HepG2 (cell line): Measurements from ENCODE around the gene MYO3B. TPM values are rescaled to one million over a fixed set of nuclear protein-coding genes. Genes with fewer than 3 reads are reported as not detected.
"Not testable (repeated sequence)": the region's sequence is repeated elsewhere in the genome, so short reads cannot be mapped to it uniquely, and the experiment has no call there.

Experiments used
- ATAC-seq: fragments of 200-7000 bp; cut with Tn5 transposase; 3 replicates; pipeline ENCODE4 v1.9.1; 2020; ENCODE audit warnings: mild to moderate bottlenecking, moderate library complexity
- BruUV-seq: library from RNA; stranded (reverse); fragments of 400-500 nt; replicated peaks from 2 replicates; lab custom pipeline; 2021; lab: Mats Ljungman, UMichigan
- CTCF ChIA-PET: fragments of 300-600 bp; formaldehyde crosslinking; extraction: SDS; loops from one replicate; lab custom pipeline; 2021; ENCODE audit warnings: low total read pairs, inconsistent platforms, low intra/inter-chr PET ratio; lab: Yijun Ruan, JAX
- POLR2A ChIA-PET: fragments of 350-600 bp; sonication (Branson Sonifier 250); formaldehyde crosslinking; loops from one replicate; lab custom pipeline; 2020; ENCODE audit warnings: antibody characterized with exemption, inconsistent platforms; lab: Yijun Ruan, JAX
- DNase-seq: peaks from one replicate; pipeline ENCODE4 v3.0.0-alpha.2; 2015; ENCODE audit warnings: low spot score
- FAIRE-seq: peaks from 3 replicates; lab custom pipeline; 2011; peaks lifted over from hg19 to GRCh38; lab: Jason Lieb, UNC
- H2AFZ ChIP-seq: one replicate; pipeline ENCODE4 v1.6.1; 2011; ENCODE audit warnings: low read length, inconsistent platforms
- H3K27ac ChIP-seq: fragments of 300-600 bp; 3 replicates; pipeline ENCODE4 v1.8.0; 2011; ENCODE audit warnings: mixed run types, mild to moderate bottlenecking, mixed read lengths, low read length, inconsistent platforms; ENCODE audit not compliant: insufficient read depth; ENCODE audit errors: extremely low read length
- H3K27me3 ChIP-seq, 2 experiments: fragments of 200-600 bp in 1 of 2; 2 replicates in 1 of 2; 3 replicates in 1 of 2; pipeline versions ENCODE4 v1.6.0 to v1.8.0; 2011; ENCODE audit warnings: low read length in 2 of 2, mild to moderate bottlenecking in 2 of 2, moderate library complexity in 2 of 2, inconsistent platforms in 1 of 2; ENCODE audit not compliant: insufficient read depth in 2 of 2, control insufficient read depth in 1 of 2
- H3K36me3 ChIP-seq, 2 experiments: fragments of 200-600 bp in 1 of 2; replicated peaks in 1 of 2; 2 replicates in 1 of 2; 3 replicates in 1 of 2; pipeline versions ENCODE4 v1.5.1 to v1.8.0; 2011; ENCODE audit warnings: low read length in 2 of 2, inconsistent platforms in 1 of 2; ENCODE audit not compliant: insufficient read depth in 2 of 2, control insufficient read depth in 1 of 2
- H3K4me1 ChIP-seq: 2 replicates; pipeline ENCODE4 v1.5.1; 2012; ENCODE audit warnings: low read length, inconsistent platforms; ENCODE audit not compliant: insufficient read depth
- H3K4me2 ChIP-seq: 2 replicates; pipeline ENCODE4 v1.6.0; 2011; ENCODE audit warnings: low read depth, low read length, inconsistent platforms
- H3K4me3 ChIP-seq, 3 experiments: fragments of 200-600 bp in 1 of 3; sonication (generic), shearing (Covaris generic) in 1 of 3; replicated peaks in 1 of 3; 2 replicates each; pipeline ENCODE4 v1.5.1; 2011 to 2016; ENCODE audit warnings: low read length in 3 of 3, inconsistent platforms in 2 of 3, low read depth in 2 of 3, mild to moderate bottlenecking in 2 of 3, control low read depth in 1 of 3, mixed read lengths in 1 of 3; ENCODE audit not compliant: insufficient read depth in 1 of 3
- H3K79me2 ChIP-seq: one replicate; pipeline ENCODE4 v1.6.1; 2011; ENCODE audit warnings: low read length, inconsistent platforms; ENCODE audit not compliant: insufficient read depth
- H3K9ac ChIP-seq: 2 replicates; pipeline ENCODE4 v1.6.0; 2011; ENCODE audit warnings: mild to moderate bottlenecking, low read depth, low read length, inconsistent platforms; ENCODE audit not compliant: insufficient read depth
- H3K9me3 ChIP-seq: 2 replicates; pipeline ENCODE4 v1.5.1; 2012; ENCODE audit warnings: mild to moderate bottlenecking, low read length
- H4K20me1 ChIP-seq: 2 replicates; pipeline ENCODE4 v1.6.0; 2011; ENCODE audit warnings: inconsistent platforms, mild to moderate bottlenecking, low read length, moderate library complexity; ENCODE audit not compliant: insufficient read depth
- ATF2 ChIP-seq: sonication (generic); formaldehyde crosslinking; IDR thresholded peaks from 2 replicates; pipeline ENCODE4 v1.4.0; 2020; ENCODE audit warnings: missing genetic modification reagents
- ATF7 ChIP-seq, 2 experiments: fragments of 450-650 bp in 1 of 2; sonication (generic) in 1 of 2; formaldehyde crosslinking in 1 of 2; IDR thresholded peaks; 2 replicates each; pipeline versions ENCODE4 v1.4.0 to v1.6.1; 2016 to 2020; ENCODE audit warnings: antibody characterized with exemption in 1 of 2, mild to moderate bottlenecking in 1 of 2, missing genetic modification reagents in 1 of 2
- CREM ChIP-seq, 2 experiments: sonication (generic) in 1 of 2; formaldehyde crosslinking in 1 of 2; IDR thresholded peaks; 2 replicates each; pipeline versions ENCODE4 v1.4.0 to v1.6.1; 2016 to 2020; ENCODE audit warnings: antibody characterized with exemption in 1 of 2, mild to moderate bottlenecking in 1 of 2, missing genetic modification reagents in 1 of 2
- WGBS: methylation state at CpG from one replicate; pipeline ENCODE4 v1.1.6; 2017; ENCODE audit warnings: low lambda C conversion rate; 5-methylcytosine and 5-hydroxymethylcytosine counted together
- in situ Hi-C: cut with HindIII; loops from 2 replicates; pipeline ENCODE4 v1.10.0; 2017; ENCODE audit warnings: low pct_unique_long_range_greater_than_20kb; ENCODE audit not compliant: extremely low pct_ligation_motif_present
- intact Hi-C: fragments of 100-400 bp; cut with micrococcal nuclease; formaldehyde crosslinking; loops from one replicate; pipeline ENCODE4 v1.10.0; 2022; ENCODE audit not compliant: unreplicated experiment
- polyA plus RNA-seq, 8 experiments: library from polyadenylated mRNA; depleted of rRNA in 3 of 8; stranded (reverse) in 7 of 8; unstranded in 1 of 8; fragments of >200 nt; fragmentation: Illumina TruSeq in 4 of 8; extraction: Trizol in 4 of 8; gene quantifications; 2 replicates each; pipeline versions ENCODE4 v1.2.1 to v1.2.3, GENCODE V29; 2011 to 2016; ENCODE audit warnings: low read depth in 4 of 8, missing spikeins in 1 of 8, mixed read lengths in 1 of 8; ENCODE audit not compliant: insufficient read depth in 1 of 8
- total RNA-seq, 5 experiments: library from RNA; depleted of rRNA; stranded (reverse); fragments of >200 nt; fragmentation: Illumina TruSeq; extraction: Trizol; gene quantifications; 2 replicates each; pipeline ENCODE4 v1.2.3, GENCODE V29; 2016; ENCODE audit warnings: low read depth in 1 of 5

The MYO3B gene
- total and polyA plus RNA-seq, 2 of the 13 experiments (the other 11 are each of a cell fraction or from before 2014, with no cell fraction given): 0.01 TPM; not detected in 1

DNA sequence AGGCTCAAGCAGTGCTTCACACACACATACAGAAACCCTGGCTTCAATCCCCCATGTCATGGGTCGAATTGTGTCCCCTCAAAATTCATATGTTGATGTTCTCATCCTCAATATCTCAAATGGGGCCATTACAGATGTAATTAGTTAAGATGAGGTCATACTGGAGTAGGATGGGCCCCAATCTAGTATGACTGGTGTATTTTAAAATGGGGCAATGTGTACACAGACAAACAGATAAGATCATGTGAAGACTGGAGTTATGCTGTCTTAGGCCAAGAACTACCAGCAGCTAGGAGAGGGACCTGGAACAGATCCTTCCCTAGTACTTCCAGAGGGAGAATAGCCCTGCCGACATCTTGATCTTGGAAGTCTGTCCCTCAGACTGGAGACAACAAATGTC is 167.7 kb downstream of the MYO3B start:
- intact Hi-C loops: no loop called here
- FAIRE-seq (no peak), ATAC-seq (no peak), DNase-seq (no peak)
- in situ Hi-C loops: no loop called here
- Histone ChIP-seq H3K79me2 (no peaks in the 10 kb centered on the region), H4K20me1 (no peaks in the 10 kb centered on the region), H3K27ac (no peak overlapping the region), H3K4me1 (no peaks in the 10 kb centered on the region), H3K4me2 (no peak overlapping the region), H3K4me3 (no peak overlapping the region), H2AFZ (no peak overlapping the region), H3K36me3 (no peaks in the 10 kb centered on the region), H3K9ac (no peak overlapping the region), H3K27me3 (peaks cover 0 to 14% of the 10 kb centered on the region in 2 experiments; a peak in 2 of 5 replicates), H3K9me3 (no peaks in the 10 kb centered on the region)
- CTCF ChIA-PET: no interaction called here
- WGBS: 6% methylated on average over 2 of the region's 2 CpGs
- TF ChIP-seq ATF2: no peak
- TF ChIP-seq CREM (IDR thresholded peaks at IDR 0.05): no peak
- no peak for TF ChIP-seq CREM (CRISPR knock-in tag; IDR thresholded peaks at IDR 0.05)
- TF ChIP-seq ATF7 (IDR thresholded peaks at IDR 0.05): peak; percentile 61
- no peak for TF ChIP-seq ATF7 (CRISPR knock-in tag; IDR thresholded peaks at IDR 0.05)
- POLR2A ChIA-PET: no interaction called here
- no TSS peak for BruUV-seq

DNA sequence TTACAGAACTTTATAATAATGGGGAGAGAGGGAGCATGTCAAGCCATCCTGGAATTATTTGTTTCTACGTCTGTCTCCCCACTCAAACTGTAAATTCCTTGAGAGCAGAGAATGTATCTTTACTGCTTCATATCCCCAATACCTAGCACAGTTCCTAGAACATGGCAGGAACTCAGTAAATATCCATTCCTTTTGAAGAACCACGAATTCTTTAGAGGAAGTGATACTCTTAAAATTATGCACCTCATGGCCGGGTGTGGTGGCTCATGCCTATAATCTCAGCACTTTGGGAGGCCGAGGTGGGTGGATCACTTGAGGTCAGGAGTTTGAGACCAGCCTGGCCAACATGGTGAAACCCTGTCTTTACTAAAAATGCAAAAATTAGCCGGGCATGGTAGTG is 171.3 kb downstream of the MYO3B start:
- intact Hi-C loops, POLR2A ChIA-PET, DNase-seq, H3K36me3 ChIP-seq, H3K4me1 ChIP-seq, H3K79me2 ChIP-seq, H3K4me2 ChIP-seq, CTCF ChIA-PET, BruUV-seq, H3K4me3 ChIP-seq, H2AFZ ChIP-seq, in situ Hi-C loops, H4K20me1 ChIP-seq, H3K9ac ChIP-seq, H3K27ac ChIP-seq, ATAC-seq, FAIRE-seq, H3K9me3 ChIP-seq: not testable (repeated sequence)
- peaks cover 0 to 26% of the 10 kb centered on the region in 2 experiments; a peak in 2 of 5 replicates for H3K27me3 ChIP-seq
- 5% methylated on average over 5 of the region's 5 CpGs for WGBS
